H1 (cell line): Measurements from ENCODE around the gene NACAD. TPM values are rescaled to one million over a fixed set of nuclear protein-coding genes. Genes with fewer than 3 reads are reported as not detected.

ENCODE experiments used
- CTCF ChIA-PET: fragments of 300-600 bp; sonication (Branson Sonifier 250); formaldehyde crosslinking; loops from one replicate; lab custom pipeline; 2021; ENCODE audit not compliant: partially characterized antibody; lab: Charles Lee
- POLR2A ChIA-PET: fragments of 300-600 bp; sonication (Branson Sonifier 250); formaldehyde crosslinking; loops from one replicate; lab custom pipeline; 2021; ENCODE audit warnings: inconsistent platforms; ENCODE audit not compliant: partially characterized antibody; lab: Charles Lee
- DNase-seq, 2 experiments: peaks; one replicate each; pipeline versions ENCODE4 v3.0.0 to v3.0.0-alpha.2; 2010 to 2022; ENCODE audit warnings: low spot score in 2 of 2, low read depth in 1 of 2, mixed read lengths in 1 of 2
- FAIRE-seq: peaks from 2 replicates; lab custom pipeline; 2011; peaks lifted over from hg19 to GRCh38; lab: Jason Lieb, UNC
- H2AFZ ChIP-seq: 2 replicates; pipeline ENCODE4 v1.8.1; 2012; ENCODE audit warnings: low read length, inconsistent platforms
- H2AK5ac ChIP-seq: 2 replicates; pipeline ENCODE4 v1.6.1; 2013; ENCODE audit warnings: low read depth, low read length
- H2BK120ac ChIP-seq: replicated peaks from 2 replicates; pipeline ENCODE3; 2013; ENCODE audit warnings: low read depth, low read length, inconsistent platforms
- H2BK12ac ChIP-seq: 2 replicates; pipeline ENCODE4 v1.6.1; 2013; ENCODE audit warnings: low read depth, low read length
- H2BK15ac ChIP-seq: 2 replicates; pipeline ENCODE4 v1.6.1; 2013; ENCODE audit warnings: low read length
- H2BK20ac ChIP-seq: 2 replicates; pipeline ENCODE4 v1.6.1; 2013; ENCODE audit warnings: low read length
- H2BK5ac ChIP-seq: 2 replicates; pipeline ENCODE4 v1.6.1; 2013; ENCODE audit warnings: low read depth, low read length
- H3K14ac ChIP-seq: 2 replicates; pipeline ENCODE4 v1.6.1; 2013; ENCODE audit warnings: inconsistent platforms; ENCODE audit not compliant: insufficient read length
- H3K18ac ChIP-seq: 2 replicates; pipeline ENCODE4 v1.6.1; 2013; ENCODE audit warnings: low read length; ENCODE audit errors: extremely low read depth
- H3K23ac ChIP-seq: 2 replicates; pipeline ENCODE4 v1.6.1; 2013; ENCODE audit warnings: inconsistent platforms; ENCODE audit not compliant: insufficient read length
- H3K23me2 ChIP-seq: 2 replicates; pipeline ENCODE4 v1.6.1; 2013; ENCODE audit warnings: low read depth, low read length
- H3K27ac ChIP-seq: 2 replicates; pipeline ENCODE4 v1.6.1; 2011; ENCODE audit warnings: low read depth, low read length, inconsistent platforms
- H3K27me3 ChIP-seq, 4 experiments: replicated peaks in 1 of 4; 1 replicate in 1 of 4; 2 replicates in 3 of 4; pipeline versions ENCODE4 v1.6.1 to v1.8.1; 2011 to 2013; ENCODE audit warnings: low read length in 3 of 4, mild to moderate bottlenecking in 3 of 4, inconsistent platforms in 2 of 4, mixed read lengths in 2 of 4, moderate library complexity in 1 of 4; ENCODE audit not compliant: control insufficient read depth in 3 of 4, insufficient read depth in 3 of 4; ENCODE audit errors: extremely low read depth in 1 of 4
- H3K36me3 ChIP-seq, 4 experiments: 2 replicates each; pipeline versions ENCODE4 v1.6.1 to v1.8.1; 2011 to 2013; ENCODE audit warnings: mild to moderate bottlenecking in 4 of 4, low read length in 3 of 4, moderate library complexity in 2 of 4, control low read depth in 1 of 4, inconsistent platforms in 1 of 4; ENCODE audit not compliant: insufficient read depth in 4 of 4, control insufficient read depth in 2 of 4
- H3K4ac ChIP-seq: replicated peaks from 2 replicates; pipeline ENCODE3; 2013; ENCODE audit warnings: low read length, low read depth, mixed read lengths, inconsistent platforms; ENCODE audit not compliant: insufficient read length
- H3K4me1 ChIP-seq, 4 experiments: replicated peaks in 1 of 4; 1 replicate in 1 of 4; 2 replicates in 3 of 4; pipeline versions ENCODE4 v1.6.1 to v1.8.1; 2011 to 2013; ENCODE audit warnings: low read length in 3 of 4, inconsistent platforms in 2 of 4, mixed read lengths in 1 of 4; ENCODE audit not compliant: insufficient read depth in 4 of 4, control insufficient read depth in 3 of 4
- H3K4me2 ChIP-seq, 2 experiments: 2 replicates each; pipeline versions ENCODE4 v1.6.1 to v1.8.1; 2011 to 2013; ENCODE audit warnings: low read depth in 2 of 2, low read length in 2 of 2, control low read depth in 1 of 2, inconsistent platforms in 1 of 2, mild to moderate bottlenecking in 1 of 2; ENCODE audit not compliant: insufficient read depth in 1 of 2
- H3K4me3 ChIP-seq, 4 experiments: fragments of 200-600, 300-600 bp in 1 of 4; sonication (generic), shearing (Covaris generic), sonication (Bioruptor Twin) in 1 of 4; 2 replicates each; pipeline versions ENCODE4 v1.5.1 to v1.8.1; 2011 to 2016; ENCODE audit warnings: low read length in 4 of 4, low read depth in 3 of 4, control low read depth in 2 of 4, inconsistent platforms in 2 of 4, mild to moderate bottlenecking in 2 of 4, mixed read lengths in 1 of 4, moderate library complexity in 1 of 4; ENCODE audit not compliant: insufficient read depth in 2 of 4; ENCODE audit errors: extremely low read depth in 1 of 4
- H3K56ac ChIP-seq: replicated peaks from 2 replicates; pipeline ENCODE3; 2013; ENCODE audit warnings: low read depth, mild to moderate bottlenecking, mixed read lengths, low read length, inconsistent platforms; ENCODE audit not compliant: insufficient read length
- H3K79me1 ChIP-seq: 2 replicates; pipeline ENCODE4 v1.6.1; 2013; ENCODE audit warnings: low read depth, low read length, control low read depth
- H3K79me2 ChIP-seq, 2 experiments: 2 replicates each; pipeline versions ENCODE4 v1.6.1 to v1.8.1; 2012 to 2013; ENCODE audit warnings: low read length in 2 of 2, mild to moderate bottlenecking in 2 of 2, inconsistent platforms in 1 of 2; ENCODE audit not compliant: insufficient read depth in 2 of 2, control insufficient read depth in 1 of 2
- H3K9ac ChIP-seq, 4 experiments: replicated peaks in 1 of 4; 1 replicate in 1 of 4; 2 replicates in 3 of 4; pipeline versions ENCODE4 v1.6.1 to v1.8.1; 2011 to 2013; ENCODE audit warnings: low read depth in 3 of 4, low read length in 3 of 4, control low read depth in 2 of 4, mild to moderate bottlenecking in 2 of 4, moderate library complexity in 2 of 4, inconsistent platforms in 1 of 4; ENCODE audit errors: extremely low read depth in 1 of 4
- H3K9me3 ChIP-seq, 2 experiments: 2 replicates each; pipeline versions ENCODE4 v1.6.1 to v1.8.1; 2012 to 2013; ENCODE audit warnings: mild to moderate bottlenecking in 2 of 2, moderate library complexity in 2 of 2, control low read depth in 1 of 2, inconsistent platforms in 1 of 2, low read depth in 1 of 2, low read length in 1 of 2, mixed read lengths in 1 of 2; ENCODE audit not compliant: insufficient read depth in 2 of 2
- H4K20me1 ChIP-seq, 2 experiments: replicated peaks in 1 of 2; 2 replicates each; pipeline versions ENCODE3 to v1.8.1; 2011 to 2013; ENCODE audit warnings: inconsistent platforms in 2 of 2, low read length in 2 of 2, mild to moderate bottlenecking in 1 of 2; ENCODE audit not compliant: insufficient read depth in 2 of 2, control insufficient read depth in 1 of 2
- H4K5ac ChIP-seq: 2 replicates; pipeline ENCODE4 v1.6.1; 2013; ENCODE audit warnings: low read length, low read depth, mixed read lengths, inconsistent platforms; ENCODE audit not compliant: insufficient read length
- H4K8ac ChIP-seq: 2 replicates; pipeline ENCODE4 v1.8.0; 2013; ENCODE audit warnings: mild to moderate bottlenecking, moderate library complexity, low read length, inconsistent platforms; ENCODE audit not compliant: insufficient read depth; ENCODE audit errors: extremely low read depth
- H4K91ac ChIP-seq: replicated peaks from 2 replicates; pipeline ENCODE3; 2013; ENCODE audit warnings: low read length, mixed read lengths, inconsistent platforms; ENCODE audit not compliant: insufficient read length
- ASH2L ChIP-seq: fragments of 200-600, 300-600 bp; sonication (generic); IDR thresholded peaks from one replicate; pipeline ENCODE4 v1.7.1; 2017; ENCODE audit warnings: low read length
- ATF2 ChIP-seq: IDR thresholded peaks from 2 replicates; pipeline ENCODE4 v1.6.1; 2012; ENCODE audit warnings: low read length, inconsistent platforms
- BCL11A ChIP-seq, 2 experiments: IDR thresholded peaks; one replicate each; pipeline ENCODE4 v1.6.1; 2011; ENCODE audit warnings: low read depth in 2 of 2, low read length in 2 of 2, mild to moderate bottlenecking in 2 of 2
- BRCA1 ChIP-seq: IDR thresholded peaks from 2 replicates; pipeline ENCODE4 v1.6.1; 2012; ENCODE audit warnings: low read depth, low read length, improper control_type of control experiment
- CHD2 ChIP-seq: IDR thresholded peaks from 2 replicates; pipeline ENCODE4 v1.6.1; 2012; ENCODE audit warnings: low read length, improper control_type of control experiment
- MAFK ChIP-seq: IDR thresholded peaks from 2 replicates; pipeline ENCODE4 v1.6.1; 2012; ENCODE audit warnings: low read depth, mild to moderate bottlenecking, improper control_type of control experiment, low read length
- RNF2 ChIP-seq: fragments of 200-900, 300-1000 bp; sonication (generic); IDR thresholded peaks from 2 replicates; pipeline ENCODE4 v1.7.1; 2016; ENCODE audit warnings: borderline replicate concordance, low read depth, mild to moderate bottlenecking, antibody characterized with exemption, low read length; ENCODE audit not compliant: poor library complexity, severe bottlenecking; ENCODE audit errors: missing control alignments
- SIRT6 ChIP-seq: IDR thresholded peaks from one replicate; pipeline ENCODE4 v1.7.1; 2012; ENCODE audit warnings: low read length, inconsistent platforms
- WGBS, 2 experiments: shearing (Covaris generic) in 1 of 2; methylation state at CpG; one replicate each; pipeline versions ENCODE4 v1.1.6 to v1.1.7; 2013 to 2015; ENCODE audit warnings: low lambda C conversion rate in 2 of 2, mixed read lengths in 2 of 2, inconsistent platforms in 1 of 2, low coverage in 1 of 2, missing lambda C conversion rate in 1 of 2; ENCODE audit not compliant: insufficient replicate concordance in 2 of 2, insufficient coverage in 1 of 2, insufficient read length in 1 of 2; ENCODE audit errors: extremely low coverage in 1 of 2, missing lambda C conversion rate in 1 of 2; 5-methylcytosine and 5-hydroxymethylcytosine counted together
- polyA plus RNA-seq, 7 experiments: library from polyadenylated mRNA; depleted of rRNA in 3 of 7; stranded (reverse) in 5 of 7; unstranded in 2 of 7; fragments of >200 nt in 5 of 7; fragments of 200-250 nt in 2 of 7; gene quantifications; 1 replicate in 5 of 7; 2 replicates in 1 of 7; 4 replicates in 1 of 7; pipeline versions ENCODE4 v1.2.1 to v1.2.3, GENCODE V29; 2011 to 2013; ENCODE audit warnings: missing spikeins in 2 of 7, mixed read lengths in 2 of 7
- total RNA-seq: library from RNA; stranded (reverse); fragmentation: NEBNext Ultra II Directional; extraction: Animal tissue kit (Norgen Biotek cat#: 25700); gene quantifications from 2 replicates; pipeline ENCODE4 v1.2.1, GENCODE V29; 2021

Gene NACAD
- total and polyA plus RNA-seq, 2 of the 8 experiments (the other 6 are each of a cell fraction or from before 2014, with no cell fraction given), result 1.3 to 6.0 TPM

DNA sequence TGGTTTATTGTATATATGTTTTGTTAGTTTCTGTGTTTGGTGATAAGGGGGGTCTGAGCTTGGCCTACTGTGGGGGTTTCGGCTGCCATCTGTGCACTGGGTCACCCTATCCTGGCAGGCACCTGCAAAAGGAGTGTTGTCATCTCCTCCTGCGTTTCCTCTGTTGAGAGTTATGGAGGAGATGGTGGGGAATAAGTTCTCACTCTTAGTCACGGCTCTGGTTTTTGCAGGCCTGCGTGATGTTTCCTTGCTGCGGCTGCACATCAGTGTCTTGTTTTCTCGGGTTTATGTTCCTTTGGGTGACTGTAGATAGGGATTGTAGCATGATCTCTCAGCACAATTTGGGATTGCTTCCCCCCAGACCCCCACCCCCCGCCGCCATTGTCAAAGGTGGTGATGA lies 52.0 kb downstream of the NACAD start:
- H3K9me3 ChIP-seq, result no peaks in the 10 kb centered on the region
- H2BK5ac ChIP-seq, result no peak overlapping the region
- H4K20me1 ChIP-seq, result peaks cover 3 to 4% of the 10 kb centered on the region in 2 experiments
- H4K5ac ChIP-seq, result no peak overlapping the region
- no peak for DNase-seq
- no peak overlapping the region for H4K91ac ChIP-seq
- no peak overlapping the region for H3K23ac ChIP-seq
- H3K79me2 ChIP-seq, result peaks cover 0 to 27% of the 10 kb centered on the region in 2 experiments; a peak in 2 of 4 replicates
- peaks cover 0 to 5% (median 0%) of the 10 kb centered on the region in 4 experiments; a peak in 1 of 7 replicates for H3K4me1 ChIP-seq
- H3K27me3 ChIP-seq, result no peaks in the 10 kb centered on the region
- H3K9ac ChIP-seq, result no peak overlapping the region
- H3K79me1 ChIP-seq, result no peaks in the 10 kb centered on the region; the same call in none of the 2 replicates
- no peak overlapping the region for H2AK5ac ChIP-seq
- H3K14ac ChIP-seq, result no peak overlapping the region
- H2BK15ac ChIP-seq, result no peak overlapping the region
- no peak overlapping the region for H2AFZ ChIP-seq
- FAIRE-seq, result no peak
- H2BK12ac ChIP-seq, result no peak overlapping the region
- H3K4ac ChIP-seq, result no peak overlapping the region
- no peak overlapping the region for H3K4me2 ChIP-seq
- no peak overlapping the region for H3K27ac ChIP-seq
- no peak overlapping the region for H3K4me3 ChIP-seq
- ChIA-PET CTCF (interaction anchor here (1.0 to 1.3 kb wide), 4 partner anchors 34 to 77 kb away, joined by 3 read pairs; no protein-coding TSS in a partner anchor), POLR2A (interaction anchor here (1.0 to 1.3 kb wide), 3 partner anchors 11 to 36 kb away, joined by 3 to 5 read pairs (median 3); no protein-coding TSS in a partner anchor)
- no peak overlapping the region for H3K18ac ChIP-seq
- H2BK120ac ChIP-seq, result no peak overlapping the region
- no peak overlapping the region for H3K56ac ChIP-seq
- 89% methylated on average over 8 of the region's 8 CpGs; no CpG with 5 or more reads in 1 of the 2 experiments for WGBS, 2 experiments
- H3K36me3 ChIP-seq, result peaks cover 3 to 4% (median 4%) of the 10 kb centered on the region in 4 experiments; a peak in 4 of 8 replicates
- no peaks in the 10 kb centered on the region for H3K23me2 ChIP-seq
- no peak overlapping the region for H4K8ac ChIP-seq
- no peak overlapping the region for H2BK20ac ChIP-seq
- TF ChIP-seq BCL11A (IDR thresholded peaks at IDR 0.05; ENCODE audit: low read depth in 2 of 2, low read length in 2 of 2) (no peak), CHD2 (no peak), MAFK (no peak), RNF2 (no peak), SIRT6 (no peak), BRCA1 (no peak), ASH2L (no peak), ATF2 (no peak)
